ENCODE data around the gene ZFYVE16.

ZFYVE16 gene

DNA sequence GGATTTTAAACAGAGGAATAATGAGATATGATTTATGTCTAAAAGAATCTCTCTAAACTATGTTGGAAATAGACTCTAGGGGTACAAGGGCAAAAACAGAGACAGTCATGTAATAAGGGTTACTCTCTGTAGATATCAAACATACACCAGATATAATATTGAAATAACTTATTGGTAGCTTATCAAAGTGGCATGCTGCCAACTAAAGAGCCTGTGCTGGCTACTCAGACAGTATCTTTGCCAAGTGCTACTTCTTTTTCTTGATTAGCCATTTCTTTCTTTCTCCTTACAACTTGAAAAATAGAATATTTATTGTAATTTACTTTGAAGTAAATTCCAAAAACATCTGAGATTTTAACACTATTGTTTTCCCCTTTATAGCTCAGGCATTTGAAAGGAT lies 34.9 kb downstream of the ZFYVE16 start:
- no peak overlapping the region for H2AFZ ChIP-seq (ENCODE audit: insufficient read depth, low read length, poor library complexity)
- H3K9me3 ChIP-seq (ENCODE audit: insufficient read depth, low read depth, low read length), result no peaks in the 10 kb centered on the region
- no peaks in the 10 kb centered on the region for H3K79me2 ChIP-seq (ENCODE audit: control insufficient read depth, insufficient read depth, low read length, poor library complexity)
- H4K12ac ChIP-seq (ENCODE audit: low read depth, low read length), result no peak overlapping the region
- H3K4me1 ChIP-seq (ENCODE audit: control insufficient read depth in 1 of 2, insufficient read depth in 2 of 2, low read length in 2 of 2), result no peaks in the 10 kb centered on the region
- H3K18ac ChIP-seq (ENCODE audit: low read length), result no peak overlapping the region
- H3K4me3 ChIP-seq (ENCODE audit: low read depth, low read length), result no peak overlapping the region
- no peak overlapping the region for H3K4me2 ChIP-seq (ENCODE audit: low read length)
- no peak overlapping the region for H4K8ac ChIP-seq (ENCODE audit: low read depth, low read length)
- H2BK120ac ChIP-seq (ENCODE audit: insufficient read depth, low read length, poor library complexity), result no peak overlapping the region
- no peak overlapping the region for H2BK5ac ChIP-seq (ENCODE audit: low read depth, low read length, poor library complexity)
- no peak overlapping the region for H4K91ac ChIP-seq (ENCODE audit: low read depth, low read length)
- no peak overlapping the region for H3K23ac ChIP-seq (ENCODE audit: low read length)
- H3K4ac ChIP-seq (ENCODE audit: low read depth, low read length), result no peak overlapping the region
- H3K79me1 ChIP-seq (ENCODE audit: low read length), result no peaks in the 10 kb centered on the region
- H3K9ac ChIP-seq (ENCODE audit: low read length), result no peak overlapping the region
- H3K27ac ChIP-seq (ENCODE audit: low read depth, low read length), result no peak overlapping the region
- H3K36me3 ChIP-seq (ENCODE audit: control insufficient read depth in 1 of 2, insufficient read depth in 2 of 2, low read length in 2 of 2), result peaks cover 11 to 16% of the 10 kb centered on the region in 2 experiments
- H3K14ac ChIP-seq (ENCODE audit: low read length), result no peak overlapping the region
- H3K27me3 ChIP-seq (ENCODE audit: insufficient read depth, low read length), result no peaks in the 10 kb centered on the region
- H2AK5ac ChIP-seq (ENCODE audit: low read length), result no peak overlapping the region
- DNase-seq, result no peak
- H2BK12ac ChIP-seq (ENCODE audit: low read length), result no peak overlapping the region

DNA sequence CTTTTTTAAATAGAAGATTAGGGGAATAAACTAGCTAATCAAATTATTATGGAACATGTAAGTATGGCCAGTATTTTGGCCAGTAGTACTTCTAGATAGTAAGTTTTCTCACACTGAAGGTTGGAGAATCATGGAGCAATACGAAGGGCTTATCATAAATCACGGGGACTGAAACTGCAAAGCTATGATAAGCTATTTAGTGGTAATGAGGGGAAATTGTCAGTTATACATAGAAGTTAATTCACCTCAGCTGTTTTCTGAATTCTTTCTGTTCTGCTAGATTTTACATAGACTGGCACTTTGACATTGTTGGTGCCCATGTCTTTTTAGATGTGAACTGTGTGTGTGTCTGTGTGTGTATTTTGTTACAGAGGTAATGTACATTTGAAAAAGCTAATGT lies 45.5 kb downstream of the ZFYVE16 start:
- no peak overlapping the region for H2AFZ ChIP-seq (ENCODE audit: insufficient read depth, low read length, poor library complexity)
- no peak overlapping the region for H2BK5ac ChIP-seq (ENCODE audit: low read depth, low read length, poor library complexity)
- H3K27ac ChIP-seq (ENCODE audit: low read depth, low read length), result no peak overlapping the region
- no CpG with 5 or more reads among the region's 2 CpGs for WGBS (ENCODE audit: extremely low coverage, insufficient coverage, insufficient read length)
- H4K8ac ChIP-seq (ENCODE audit: low read depth, low read length), result no peak overlapping the region
- no peak overlapping the region for H3K23ac ChIP-seq (ENCODE audit: low read length)
- no peaks in the 10 kb centered on the region for H3K79me2 ChIP-seq (ENCODE audit: control insufficient read depth, insufficient read depth, low read length, poor library complexity)
- no peak overlapping the region for H2BK12ac ChIP-seq (ENCODE audit: low read length)
- H3K4me2 ChIP-seq (ENCODE audit: low read length), result no peak overlapping the region
- H3K9me3 ChIP-seq (ENCODE audit: insufficient read depth, low read depth, low read length), result no peaks in the 10 kb centered on the region
- H3K9ac ChIP-seq (ENCODE audit: low read length), result no peak overlapping the region
- H3K27me3 ChIP-seq (ENCODE audit: insufficient read depth, low read length), result no peaks in the 10 kb centered on the region
- no peaks in the 10 kb centered on the region for H3K79me1 ChIP-seq (ENCODE audit: low read length)
- H2AK5ac ChIP-seq (ENCODE audit: low read length), result no peak overlapping the region
- DNase-seq, result no peak
- no peak overlapping the region for H3K4ac ChIP-seq (ENCODE audit: low read depth, low read length)
- H4K91ac ChIP-seq (ENCODE audit: low read depth, low read length), result no peak overlapping the region
- H3K14ac ChIP-seq (ENCODE audit: low read length), result no peak overlapping the region
- H3K4me1 ChIP-seq (ENCODE audit: control insufficient read depth in 1 of 2, insufficient read depth in 2 of 2, low read length in 2 of 2), result no peaks in the 10 kb centered on the region
- peaks cover 5 to 8% of the 10 kb centered on the region in 2 experiments for H3K36me3 ChIP-seq (ENCODE audit: control insufficient read depth in 1 of 2, insufficient read depth in 2 of 2, low read length in 2 of 2)
- no peak overlapping the region for H3K18ac ChIP-seq (ENCODE audit: low read length)
- H2BK120ac ChIP-seq (ENCODE audit: insufficient read depth, low read length, poor library complexity), result no peak overlapping the region
- H4K12ac ChIP-seq (ENCODE audit: low read depth, low read length), result no peak overlapping the region
- no peak overlapping the region for H3K4me3 ChIP-seq (ENCODE audit: low read depth, low read length)

DNA sequence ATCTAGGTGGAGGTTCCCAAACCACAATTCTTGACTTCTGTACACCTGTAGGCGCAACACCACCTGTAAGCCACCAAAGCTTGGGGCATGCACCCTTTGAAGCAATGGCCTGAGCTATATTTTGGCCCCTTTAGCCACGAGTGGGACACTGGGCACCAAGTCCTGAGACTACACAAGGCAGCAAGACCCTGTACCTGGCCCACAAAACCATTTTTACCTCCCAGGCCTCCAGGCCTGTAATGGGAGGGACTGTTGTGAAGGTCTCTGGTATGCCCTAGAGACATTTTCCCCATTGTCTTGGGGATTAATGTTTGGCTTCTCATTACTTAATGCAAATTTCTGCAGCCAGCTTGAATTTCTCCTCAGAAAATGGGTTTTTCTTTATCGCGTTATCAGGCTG lies 55.4 kb downstream of the ZFYVE16 start:
- Histone ChIP-seq H2BK120ac (ENCODE audit: insufficient read depth, low read length, poor library complexity) (no peak overlapping the region), H3K9me3 (ENCODE audit: insufficient read depth, low read depth, low read length) (peaks cover 7% of the 10 kb centered on the region), H2AFZ (ENCODE audit: insufficient read depth, low read length, poor library complexity) (no peak overlapping the region), H2BK5ac (ENCODE audit: low read depth, low read length, poor library complexity) (no peak overlapping the region), H4K8ac (ENCODE audit: low read depth, low read length) (no peak overlapping the region), H3K4me1 (ENCODE audit: control insufficient read depth in 1 of 2, insufficient read depth in 2 of 2, low read length in 2 of 2) (peaks cover 0 to 1% of the 10 kb centered on the region in 2 experiments), H2AK5ac (ENCODE audit: low read length) (no peak overlapping the region), H3K4me2 (ENCODE audit: low read length) (no peak overlapping the region), H4K12ac (ENCODE audit: low read depth, low read length) (no peak overlapping the region), H2BK12ac (ENCODE audit: low read length) (no peak overlapping the region), H3K9ac (ENCODE audit: low read length) (no peak overlapping the region), H3K79me1 (ENCODE audit: low read length) (no peaks in the 10 kb centered on the region), H3K4ac (ENCODE audit: low read depth, low read length) (no peak overlapping the region), H3K36me3 (ENCODE audit: control insufficient read depth in 1 of 2, insufficient read depth in 2 of 2, low read length in 2 of 2) (peaks cover 16 to 18% of the 10 kb centered on the region in 2 experiments), H3K27ac (ENCODE audit: low read depth, low read length) (no peak overlapping the region), H3K79me2 (ENCODE audit: control insufficient read depth, insufficient read depth, low read length, poor library complexity) (no peaks in the 10 kb centered on the region), H3K18ac (ENCODE audit: low read length) (no peak overlapping the region), H3K23ac (ENCODE audit: low read length) (no peak overlapping the region), H3K4me3 (ENCODE audit: low read depth, low read length) (no peak overlapping the region), H4K91ac (ENCODE audit: low read depth, low read length) (no peak overlapping the region), H3K27me3 (ENCODE audit: insufficient read depth, low read length) (no peaks in the 10 kb centered on the region), H3K14ac (ENCODE audit: low read length) (no peak overlapping the region)
- no CpG with 5 or more reads among the region's 4 CpGs for WGBS (ENCODE audit: extremely low coverage, insufficient coverage, insufficient read length)
- no peak for DNase-seq

DNA sequence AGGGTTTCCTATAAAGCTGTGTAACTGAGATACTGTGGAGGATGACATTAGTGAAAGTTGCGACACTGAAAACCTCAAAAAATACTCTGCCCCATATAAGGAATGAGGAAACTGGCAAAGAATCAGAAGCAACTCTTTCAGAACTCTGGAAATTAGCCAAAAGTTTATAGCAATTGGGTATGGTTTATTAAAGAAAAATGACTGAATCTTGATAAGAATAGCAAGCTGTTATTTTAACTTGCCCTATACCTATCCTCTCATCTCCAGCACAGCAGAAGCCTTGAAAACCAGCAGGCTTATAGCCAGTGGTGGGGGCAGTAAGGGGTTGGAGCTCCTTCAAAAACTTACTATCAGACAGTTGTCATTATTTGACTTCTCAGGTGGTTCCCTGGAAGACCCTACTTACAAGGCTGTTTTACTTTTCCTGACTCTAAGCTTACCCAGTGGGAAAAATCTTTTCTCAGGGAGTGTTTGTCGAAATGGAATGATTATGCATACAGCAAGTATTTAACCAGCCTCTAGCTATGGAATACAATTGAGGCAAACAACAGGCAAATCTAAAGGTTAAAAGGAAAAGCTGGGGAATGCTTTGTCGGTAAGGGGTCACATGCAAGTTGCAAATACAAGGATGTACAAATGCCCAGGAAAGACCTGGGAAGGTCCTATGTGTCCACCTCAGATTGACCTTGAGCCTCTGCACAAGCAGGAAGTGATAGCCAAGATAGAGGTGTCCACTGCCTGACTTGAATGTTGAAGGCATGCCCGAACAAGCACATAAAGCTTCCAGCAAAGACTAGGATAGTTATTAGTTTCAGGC lies 59.0 kb downstream of the ZFYVE16 start:
- no peak overlapping the region for H2BK5ac ChIP-seq (ENCODE audit: low read depth, low read length, poor library complexity)
- H2AK5ac ChIP-seq (ENCODE audit: low read length), result no peak overlapping the region
- H2AFZ ChIP-seq (ENCODE audit: insufficient read depth, low read length, poor library complexity), result no peak overlapping the region
- H3K36me3 ChIP-seq (ENCODE audit: control insufficient read depth in 1 of 2, insufficient read depth in 2 of 2, low read length in 2 of 2), result peaks cover 22 to 24% of the 10 kb centered on the region in 2 experiments
- no peak overlapping the region for H4K91ac ChIP-seq (ENCODE audit: low read depth, low read length)
- no peak overlapping the region for H3K4me2 ChIP-seq (ENCODE audit: low read length)
- no peaks in the 10 kb centered on the region for H3K27me3 ChIP-seq (ENCODE audit: insufficient read depth, low read length)
- no peak overlapping the region for H3K27ac ChIP-seq (ENCODE audit: low read depth, low read length)
- H3K14ac ChIP-seq (ENCODE audit: low read length), result no peak overlapping the region
- H3K79me1 ChIP-seq (ENCODE audit: low read length), result no peaks in the 10 kb centered on the region
- peaks cover 9% of the 10 kb centered on the region for H3K9me3 ChIP-seq (ENCODE audit: insufficient read depth, low read depth, low read length)
- no peak overlapping the region for H2BK12ac ChIP-seq (ENCODE audit: low read length)
- H3K4ac ChIP-seq (ENCODE audit: low read depth, low read length), result no peak overlapping the region
- peaks cover 0 to 1% of the 10 kb centered on the region in 2 experiments for H3K4me1 ChIP-seq (ENCODE audit: control insufficient read depth in 1 of 2, insufficient read depth in 2 of 2, low read length in 2 of 2)
- H4K8ac ChIP-seq (ENCODE audit: low read depth, low read length), result no peak overlapping the region
- H4K12ac ChIP-seq (ENCODE audit: low read depth, low read length), result no peak overlapping the region
- H3K18ac ChIP-seq (ENCODE audit: low read length), result no peak overlapping the region
- no peak overlapping the region for H2BK120ac ChIP-seq (ENCODE audit: insufficient read depth, low read length, poor library complexity)
- no peak overlapping the region for H3K23ac ChIP-seq (ENCODE audit: low read length)
- WGBS (ENCODE audit: extremely low coverage, insufficient coverage, insufficient read length), result no CpG with 5 or more reads among the region's 4 CpGs
- peak in 1 of 2 donors; percentile 7 for DNase-seq
- no peak overlapping the region for H3K4me3 ChIP-seq (ENCODE audit: low read depth, low read length)
- no peaks in the 10 kb centered on the region for H3K79me2 ChIP-seq (ENCODE audit: control insufficient read depth, insufficient read depth, low read length, poor library complexity)
- no peak overlapping the region for H3K9ac ChIP-seq (ENCODE audit: low read length)
